HepG2 (cell line): Measurements from ENCODE around the gene UBE2H. TPM values are rescaled to one million over a fixed set of nuclear protein-coding genes. Genes with fewer than 3 reads are reported as not detected.

Experiments used
- ATAC-seq: fragments of 200-7000 bp; cut with Tn5 transposase; 3 replicates; pipeline ENCODE4 v1.9.1; 2020; ENCODE audit warnings: mild to moderate bottlenecking, moderate library complexity
- BruUV-seq: library from RNA; stranded (reverse); fragments of 400-500 nt; replicated peaks from 2 replicates; lab custom pipeline; 2021; lab: Mats Ljungman, UMichigan
- CTCF ChIA-PET: fragments of 300-600 bp; formaldehyde crosslinking; extraction: SDS; loops from one replicate; lab custom pipeline; 2021; ENCODE audit warnings: low total read pairs, inconsistent platforms, low intra/inter-chr PET ratio; lab: Yijun Ruan, JAX
- POLR2A ChIA-PET: fragments of 350-600 bp; sonication (Branson Sonifier 250); formaldehyde crosslinking; loops from one replicate; lab custom pipeline; 2020; ENCODE audit warnings: antibody characterized with exemption, inconsistent platforms; lab: Yijun Ruan, JAX
- DNase-seq: peaks from one replicate; pipeline ENCODE4 v3.0.0-alpha.2; 2015; ENCODE audit warnings: low spot score
- FAIRE-seq: peaks from 3 replicates; lab custom pipeline; 2011; peaks lifted over from hg19 to GRCh38; lab: Jason Lieb, UNC
- H2AFZ ChIP-seq: one replicate; pipeline ENCODE4 v1.6.1; 2011; ENCODE audit warnings: low read length, inconsistent platforms
- H3K27ac ChIP-seq: fragments of 300-600 bp; 3 replicates; pipeline ENCODE4 v1.8.0; 2011; ENCODE audit warnings: mixed run types, mild to moderate bottlenecking, mixed read lengths, low read length, inconsistent platforms; ENCODE audit not compliant: insufficient read depth; ENCODE audit errors: extremely low read length
- H3K27me3 ChIP-seq, 2 experiments: fragments of 200-600 bp in 1 of 2; 2 replicates in 1 of 2; 3 replicates in 1 of 2; pipeline versions ENCODE4 v1.6.0 to v1.8.0; 2011; ENCODE audit warnings: low read length in 2 of 2, mild to moderate bottlenecking in 2 of 2, moderate library complexity in 2 of 2, inconsistent platforms in 1 of 2; ENCODE audit not compliant: insufficient read depth in 2 of 2, control insufficient read depth in 1 of 2
- H3K36me3 ChIP-seq, 2 experiments: fragments of 200-600 bp in 1 of 2; replicated peaks in 1 of 2; 2 replicates in 1 of 2; 3 replicates in 1 of 2; pipeline versions ENCODE4 v1.5.1 to v1.8.0; 2011; ENCODE audit warnings: low read length in 2 of 2, inconsistent platforms in 1 of 2; ENCODE audit not compliant: insufficient read depth in 2 of 2, control insufficient read depth in 1 of 2
- H3K4me1 ChIP-seq: 2 replicates; pipeline ENCODE4 v1.5.1; 2012; ENCODE audit warnings: low read length, inconsistent platforms; ENCODE audit not compliant: insufficient read depth
- H3K4me2 ChIP-seq: 2 replicates; pipeline ENCODE4 v1.6.0; 2011; ENCODE audit warnings: low read depth, low read length, inconsistent platforms
- H3K4me3 ChIP-seq, 3 experiments: fragments of 200-600 bp in 1 of 3; sonication (generic), shearing (Covaris generic) in 1 of 3; replicated peaks in 1 of 3; 2 replicates each; pipeline ENCODE4 v1.5.1; 2011 to 2016; ENCODE audit warnings: low read length in 3 of 3, inconsistent platforms in 2 of 3, low read depth in 2 of 3, mild to moderate bottlenecking in 2 of 3, control low read depth in 1 of 3, mixed read lengths in 1 of 3; ENCODE audit not compliant: insufficient read depth in 1 of 3
- H3K79me2 ChIP-seq: one replicate; pipeline ENCODE4 v1.6.1; 2011; ENCODE audit warnings: low read length, inconsistent platforms; ENCODE audit not compliant: insufficient read depth
- H3K9ac ChIP-seq: 2 replicates; pipeline ENCODE4 v1.6.0; 2011; ENCODE audit warnings: mild to moderate bottlenecking, low read depth, low read length, inconsistent platforms; ENCODE audit not compliant: insufficient read depth
- H3K9me3 ChIP-seq: 2 replicates; pipeline ENCODE4 v1.5.1; 2012; ENCODE audit warnings: mild to moderate bottlenecking, low read length
- H4K20me1 ChIP-seq: 2 replicates; pipeline ENCODE4 v1.6.0; 2011; ENCODE audit warnings: inconsistent platforms, mild to moderate bottlenecking, low read length, moderate library complexity; ENCODE audit not compliant: insufficient read depth
- AKNA ChIP-seq: sonication (generic); formaldehyde crosslinking; IDR thresholded peaks from 2 replicates; pipeline ENCODE4 v1.4.0; 2020; ENCODE audit warnings: missing genetic modification reagents, borderline replicate concordance
- ETS1 ChIP-seq: sonication (generic); formaldehyde crosslinking; IDR thresholded peaks from 2 replicates; pipeline ENCODE4 v1.4.0; 2020; ENCODE audit warnings: missing genetic modification reagents
- LCORL ChIP-seq, 2 experiments: fragments of 450-650 bp in 1 of 2; sonication (generic) in 1 of 2; formaldehyde crosslinking in 1 of 2; IDR thresholded peaks; 2 replicates each; pipeline versions ENCODE4 v1.5.0 to v1.6.1; 2017 to 2020; ENCODE audit warnings: antibody characterized with exemption in 1 of 2, missing genetic modification reagents in 1 of 2
- MIER2 ChIP-seq: IDR thresholded peaks from 2 replicates; pipeline ENCODE4 v1.6.1; 2016; ENCODE audit warnings: missing biosample characterization, missing genetic modification reagents
- NFE2L2 ChIP-seq: fragments of 150-350 bp; IDR thresholded peaks from 2 replicates; pipeline ENCODE4 v1.6.1; 2014; ENCODE audit warnings: low read length
- PAWR ChIP-seq: sonication (generic); formaldehyde crosslinking; IDR thresholded peaks from 2 replicates; pipeline ENCODE4 v1.4.0; 2020; ENCODE audit warnings: missing genetic modification reagents, mild to moderate bottlenecking, borderline replicate concordance
- SNAPC2 ChIP-seq: sonication (generic); formaldehyde crosslinking; IDR thresholded peaks from 2 replicates; pipeline ENCODE4 v1.8.1; 2022; ENCODE audit warnings: mild to moderate bottlenecking, missing genetic modification reagents
- WGBS: methylation state at CpG from one replicate; pipeline ENCODE4 v1.1.6; 2017; ENCODE audit warnings: low lambda C conversion rate; 5-methylcytosine and 5-hydroxymethylcytosine counted together
- in situ Hi-C: cut with HindIII; loops from 2 replicates; pipeline ENCODE4 v1.10.0; 2017; ENCODE audit warnings: low pct_unique_long_range_greater_than_20kb; ENCODE audit not compliant: extremely low pct_ligation_motif_present
- intact Hi-C: fragments of 100-400 bp; cut with micrococcal nuclease; formaldehyde crosslinking; loops from one replicate; pipeline ENCODE4 v1.10.0; 2022; ENCODE audit not compliant: unreplicated experiment
- polyA plus RNA-seq, 8 experiments: library from polyadenylated mRNA; depleted of rRNA in 3 of 8; stranded (reverse) in 7 of 8; unstranded in 1 of 8; fragments of >200 nt; fragmentation: Illumina TruSeq in 4 of 8; extraction: Trizol in 4 of 8; gene quantifications; 2 replicates each; pipeline versions ENCODE4 v1.2.1 to v1.2.3, GENCODE V29; 2011 to 2016; ENCODE audit warnings: low read depth in 4 of 8, missing spikeins in 1 of 8, mixed read lengths in 1 of 8; ENCODE audit not compliant: insufficient read depth in 1 of 8
- total RNA-seq, 5 experiments: library from RNA; depleted of rRNA; stranded (reverse); fragments of >200 nt; fragmentation: Illumina TruSeq; extraction: Trizol; gene quantifications; 2 replicates each; pipeline ENCODE4 v1.2.3, GENCODE V29; 2016; ENCODE audit warnings: low read depth in 1 of 5

UBE2H gene
- total and polyA plus RNA-seq, 2 of the 13 experiments (the other 11 are each of a cell fraction or from before 2014, with no cell fraction given) = 15.5 to 40.1 TPM

- TF ChIP-seq LCORL (IDR thresholded peaks at IDR 0.05) (no peak), LCORL (CRISPR knock-in tag; IDR thresholded peaks at IDR 0.05) (no peak), AKNA (CRISPR knock-in tag) (no peak), ETS1 (CRISPR knock-in tag) (no peak), NFE2L2 (no peak), MIER2 (CRISPR knock-in tag) (no peak), SNAPC2 (CRISPR knock-in tag) (no peak), PAWR (CRISPR knock-in tag) (no peak)
- TF ChIP-seq, all 625 proteins: peak for 0
- intact Hi-C loops = no loop called here
- no peak for FAIRE-seq
- Histone ChIP-seq H3K9ac (no peak overlapping the region), H2AFZ (no peak overlapping the region), H4K20me1 (peaks cover 2% of the 10 kb centered on the region), H3K4me2 (no peak overlapping the region), H3K79me2 (no peaks in the 10 kb centered on the region), H3K4me3 (no peak overlapping the region), H3K27ac (no peak overlapping the region), H3K4me1 (peaks cover 19% of the 10 kb centered on the region), H3K36me3 (peaks cover 2 to 14% of the 10 kb centered on the region in 2 experiments; a peak in 2 of 5 replicates), H3K9me3 (no peaks in the 10 kb centered on the region), H3K27me3 (no peaks in the 10 kb centered on the region)
- ATAC-seq = no peak
- in situ Hi-C loops = no loop called here
- ChIA-PET POLR2A (no interaction called here), CTCF (no interaction called here)
- DNase-seq = no peak
- BruUV-seq = no TSS peak
- 100% methylated on average over 1 of the region's 1 CpG for WGBS
Observed at GRCh38 chr7:129887865-129888264, 64.9 kb downstream of the UBE2H start.
